Hepatocyte (in vitro differentiated cells): ENCODE results near the gene POLR2H. TPM values are rescaled to one million over a fixed set of nuclear protein-coding genes. Genes with fewer than 3 reads are reported as not detected.

ENCODE experiments used
- DNase-seq: peaks from one replicate; pipeline ENCODE4 v3.0.0-alpha.2; 2016; ENCODE audit warnings: low spot score
- H2AFZ ChIP-seq: fragments of 200-600 bp; sonication (generic); 2 replicates; pipeline ENCODE4 v1.6.0; 2016; ENCODE audit warnings: antibody characterized with exemption, mild to moderate bottlenecking
- H3K27ac ChIP-seq: fragments of 200-600 bp; sonication (generic); 2 replicates; pipeline ENCODE4 v1.5.1; 2016; ENCODE audit warnings: mild to moderate bottlenecking
- H3K27me3 ChIP-seq: fragments of 200-600 bp; sonication (generic); 2 replicates; pipeline ENCODE4 v1.6.1; 2016
- H3K36me3 ChIP-seq: fragments of 200-600 bp; sonication (generic); replicated peaks from 2 replicates; pipeline ENCODE4 v1.5.1; 2016; ENCODE audit warnings: low read depth; ENCODE audit not compliant: insufficient read depth
- H3K4me1 ChIP-seq: fragments of 200-600 bp; sonication (generic); 2 replicates; pipeline ENCODE4 v1.5.1; 2016; ENCODE audit warnings: mild to moderate bottlenecking, moderate library complexity; ENCODE audit not compliant: insufficient read depth
- H3K4me2 ChIP-seq: fragments of 200-600 bp; sonication (generic); 2 replicates; pipeline ENCODE4 v1.6.0; 2016
- H3K4me3 ChIP-seq: fragments of 200-600 bp; sonication (generic); 2 replicates; pipeline ENCODE4 v1.5.1; 2016; ENCODE audit warnings: mild to moderate bottlenecking
- H3K79me2 ChIP-seq: fragments of 200-600 bp; sonication (generic); 2 replicates; pipeline ENCODE4 v1.6.0; 2017; ENCODE audit warnings: mild to moderate bottlenecking
- H3K9me2 ChIP-seq: fragments of 200-600 bp; sonication (generic); replicated peaks from 2 replicates; pipeline ENCODE4 v1.6.0; 2017; ENCODE audit warnings: mild to moderate bottlenecking; ENCODE audit not compliant: insufficient read depth
- H3K9me3 ChIP-seq: fragments of 200-600 bp; sonication (generic); 2 replicates; pipeline ENCODE4 v1.5.1; 2016; ENCODE audit warnings: low read depth, mild to moderate bottlenecking
- H4K20me1 ChIP-seq: fragments of 200-600 bp; sonication (generic); 2 replicates; pipeline ENCODE4 v1.6.0; 2016; ENCODE audit warnings: mild to moderate bottlenecking; ENCODE audit not compliant: insufficient read depth, poor library complexity, severe bottlenecking
- CTCF ChIP-seq: fragments of 200-600 bp; sonication (generic); IDR thresholded peaks from 2 replicates; pipeline ENCODE4 v1.5.1; 2016; ENCODE audit warnings: antibody characterized with exemption, mild to moderate bottlenecking; ENCODE audit not compliant: poor library complexity
- EZH2 ChIP-seq: fragments of 200-600 bp; sonication (generic); IDR thresholded peaks from 2 replicates; pipeline ENCODE4 v1.6.1; 2016; ENCODE audit warnings: antibody characterized with exemption, mild to moderate bottlenecking, borderline replicate concordance
- EZH2phosphoT487 ChIP-seq: fragments of 200-600 bp; sonication (generic); IDR thresholded peaks from one replicate; pipeline ENCODE4 v1.6.1; 2018; ENCODE audit warnings: antibody characterized with exemption, mild to moderate bottlenecking, low read depth, moderate library complexity; ENCODE audit not compliant: unreplicated experiment, severe bottlenecking
- WGBS: methylation state at CpG from one replicate; pipeline ENCODE4 v1.1.6; 2016; ENCODE audit warnings: low lambda C conversion rate; ENCODE audit errors: missing lambda C conversion rate; 5-methylcytosine and 5-hydroxymethylcytosine counted together
- polyA plus RNA-seq: library from polyadenylated mRNA; unstranded; fragments of >200 nt; fragmentation: Nextera tagmentation; extraction: Ambion mirVana; gene quantifications from 2 replicates; pipeline ENCODE4 v1.2.1, GENCODE V29; 2016
- total RNA-seq: library from RNA; depleted of rRNA; stranded (reverse); fragments of >200 nt; gene quantifications from 2 replicates; pipeline ENCODE4 v1.2.3, GENCODE V29; 2014

The POLR2H gene
- total and polyA plus RNA-seq, 2 experiments from 2014 or later, result 106 to 125 TPM

- Histone ChIP-seq H3K4me1 (peaks cover 12% of the 10 kb centered on the region), H3K9me3 (no peaks in the 10 kb centered on the region), H3K4me3 (no peak overlapping the region), H3K36me3 (no peaks in the 10 kb centered on the region), H3K4me2 (no peak overlapping the region), H4K20me1 (peaks cover 31% of the 10 kb centered on the region), H3K27ac (peak overlapping the region; percentile 100), H3K9me2 (no peaks in the 10 kb centered on the region), H2AFZ (no peak overlapping the region), H3K27me3 (no peaks in the 10 kb centered on the region), H3K79me2 (peaks cover 25% of the 10 kb centered on the region)
- TF ChIP-seq CTCF, result no peak
- TF ChIP-seq EZH2phosphoT487, result no peak
- TF ChIP-seq EZH2, result no peak
- 95% methylated on average over 6 of the region's 6 CpGs for WGBS
- no peak for DNase-seq
Observed at GRCh38 chr3:184333190-184333589, 28.3 kb upstream of the POLR2H start.

GRCh38 chr3:184333700-184334099 is 27.8 kb upstream of the POLR2H start:
- DNase-seq, result no peak
- Histone ChIP-seq H3K27me3 (no peaks in the 10 kb centered on the region), H3K4me2 (no peak overlapping the region), H3K36me3 (no peaks in the 10 kb centered on the region), H4K20me1 (peaks cover 31% of the 10 kb centered on the region), H3K79me2 (peaks cover 25% of the 10 kb centered on the region), H3K9me3 (no peaks in the 10 kb centered on the region), H3K9me2 (no peaks in the 10 kb centered on the region), H3K27ac (peak overlapping the region; percentile 100), H3K4me1 (peaks cover 12% of the 10 kb centered on the region), H2AFZ (no peak overlapping the region), H3K4me3 (no peak overlapping the region)
- TF ChIP-seq CTCF, result no peak
- TF ChIP-seq EZH2, result no peak
- no peak for TF ChIP-seq EZH2phosphoT487
- 84% methylated on average over 3 of the region's 3 CpGs for WGBS

GRCh38 chr3:184334470-184335158 is 26.9 kb upstream of the POLR2H start:
- Histone ChIP-seq H3K9me2 (no peaks in the 10 kb centered on the region), H4K20me1 (peaks cover 35% of the 10 kb centered on the region), H3K4me2 (no peak overlapping the region), H3K4me3 (no peak overlapping the region), H3K9me3 (no peaks in the 10 kb centered on the region), H3K4me1 (peaks cover 16% of the 10 kb centered on the region), H3K79me2 (peaks cover 29% of the 10 kb centered on the region), H3K36me3 (no peaks in the 10 kb centered on the region), H3K27me3 (no peaks in the 10 kb centered on the region), H2AFZ (no peak overlapping the region), H3K27ac (peak overlapping the region; percentile 100)
- TF ChIP-seq EZH2phosphoT487 (no peak), CTCF (no peak)
- peak; percentile 52 for DNase-seq
- 91% methylated on average over 14 of the region's 15 CpGs for WGBS
